GM12872 (cell line): ENCODE data around the gene CASQ1.

Experiments
- CTCF ChIP-seq: IDR thresholded peaks from 3 replicates; pipeline ENCODE4 v1.5.1; 2011; ENCODE audit warnings: low read depth, mild to moderate bottlenecking, low read length, moderate library complexity; ENCODE audit not compliant: insufficient read depth

CASQ1 gene

DNA sequence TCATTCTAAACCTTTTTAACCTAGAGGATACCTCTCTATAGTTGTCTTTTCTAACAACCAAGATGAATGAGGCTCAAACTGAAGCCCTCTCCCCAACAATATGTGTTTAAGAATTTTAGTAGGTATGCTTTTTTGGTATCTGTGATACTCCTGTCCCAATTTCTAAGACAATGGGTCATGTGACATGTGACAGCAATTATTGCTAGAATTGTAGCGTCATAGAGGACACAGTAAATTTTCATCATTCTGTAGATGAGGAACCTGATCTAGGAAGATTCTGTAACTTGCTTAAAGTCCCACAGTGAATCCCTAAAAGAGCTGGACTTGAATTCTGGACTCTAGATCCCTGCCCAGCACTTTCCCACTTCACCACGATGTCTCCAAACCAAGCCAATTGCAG is 11.6 kb upstream of the CASQ1 start:
- TF ChIP-seq CTCF = no peak

- no peak for TF ChIP-seq CTCF
Observed at GRCh38 chr1:160179336-160179735, 11.0 kb upstream of the CASQ1 start.

- TF ChIP-seq CTCF = no peak
Observed at GRCh38 chr1:160186246-160186645, 4.1 kb upstream of the CASQ1 start.

DNA sequence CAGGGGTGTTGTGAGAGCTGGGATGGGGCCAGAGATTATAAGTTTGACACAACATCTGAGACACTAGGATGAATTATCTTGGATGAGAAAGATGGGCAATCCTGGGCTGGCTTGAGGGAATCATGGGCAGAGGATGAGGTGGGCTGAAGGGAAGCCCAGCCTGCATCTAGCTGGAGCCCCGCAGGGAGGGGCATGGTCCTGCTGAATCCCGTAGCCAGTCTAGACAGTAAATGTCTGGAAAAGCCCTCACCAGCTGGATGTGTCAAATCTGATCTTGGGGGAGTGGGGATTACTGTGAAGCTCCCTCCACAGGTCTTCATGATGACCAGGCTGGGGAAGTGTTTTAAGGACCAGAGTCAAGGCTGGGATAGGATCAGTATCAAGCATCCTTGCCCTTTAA is 3.6 kb upstream of the CASQ1 start:
- no peak for TF ChIP-seq CTCF

DNA sequence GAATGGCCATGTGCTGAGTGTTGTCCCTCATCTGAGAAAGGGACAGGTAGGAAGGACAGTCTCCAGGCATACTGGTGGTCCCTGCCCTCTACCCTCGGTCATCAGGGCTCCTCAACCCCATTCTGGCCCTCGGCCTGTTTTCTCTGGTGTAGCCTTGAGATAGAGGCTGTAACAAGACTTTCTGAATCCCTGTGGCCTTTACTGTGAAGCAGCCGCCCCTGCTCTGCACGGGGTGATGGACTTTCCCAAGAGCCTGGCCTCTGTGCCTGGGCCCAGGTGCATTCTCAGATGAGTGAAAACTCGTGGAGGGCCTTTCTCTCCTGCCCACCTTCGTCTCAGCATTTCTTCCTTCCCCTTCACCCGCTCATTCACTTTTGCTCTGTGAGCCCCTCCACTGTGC is 3.0 kb upstream of the CASQ1 start:
- TF ChIP-seq CTCF = no peak

DNA sequence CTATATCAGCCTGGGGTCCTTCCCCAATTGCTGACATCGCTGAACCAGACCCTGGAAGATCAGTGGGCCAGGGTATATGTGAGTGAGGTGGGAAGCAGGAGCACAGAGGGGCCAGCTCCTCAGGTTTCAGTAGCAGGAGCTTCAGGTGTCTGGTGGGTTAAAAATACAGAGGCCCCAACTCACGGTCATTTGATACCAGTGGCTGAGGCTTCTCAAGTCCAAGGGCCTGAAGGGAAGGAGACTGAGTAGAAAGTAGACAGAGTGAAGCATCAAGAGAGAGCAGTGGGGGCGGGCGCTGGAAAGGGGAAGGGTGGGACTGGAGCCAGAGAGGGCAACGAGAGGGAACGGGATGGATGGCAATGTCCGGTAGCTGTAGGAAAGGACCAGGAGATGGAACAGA is 2.0 kb upstream of the CASQ1 start:
- no peak for TF ChIP-seq CTCF

GRCh38 chr1:160191756-160192155 is 1.4 kb downstream of the CASQ1 start:
- TF ChIP-seq CTCF = no peak

- TF ChIP-seq CTCF = no peak
Observed at GRCh38 chr1:160192234-160192633, 1.9 kb downstream of the CASQ1 start.
